Medulla oblongata (tissue), 1 donor: ENCODE data around the gene PCDH19.
A peak's percentile ranks its signal among the peaks of the same experiment; 100 is the strongest.

Source experiments
- DNase-seq: peaks from one replicate; pipeline ENCODE4 v3.0.0-alpha.2; 2015; ENCODE audit errors: extremely low spot score

PCDH19 gene

GRCh38 chrX:100404851-100405250, 5.2 kb downstream of the PCDH19 start:
- DNase-seq, result no peak

GRCh38 chrX:100395781-100396180, 14.3 kb downstream of the PCDH19 start:
- no peak for DNase-seq

GRCh38 chrX:100381619-100382018, 28.5 kb downstream of the PCDH19 start:
- DNase-seq, result no peak

- peak; percentile 18 for DNase-seq
Measured at GRCh38 chrX:100379388-100379986, 30.6 kb downstream of the PCDH19 start.

- no peak for DNase-seq
Measured at GRCh38 chrX:100377826-100378225, 32.2 kb downstream of the PCDH19 start.

- DNase-seq, result no peak
Measured at GRCh38 chrX:100376576-100376975, 33.5 kb downstream of the PCDH19 start.

- DNase-seq, result no peak
Measured at GRCh38 chrX:100373673-100374072, 36.4 kb downstream of the PCDH19 start.

GRCh38 chrX:100368167-100368566, 41.9 kb downstream of the PCDH19 start:
- DNase-seq, result no peak

GRCh38 chrX:100363896-100364295, 46.2 kb downstream of the PCDH19 start:
- no peak for DNase-seq

- no peak for DNase-seq
Measured at GRCh38 chrX:100358766-100359165, 51.3 kb downstream of the PCDH19 start.

GRCh38 chrX:100356351-100356896, 53.6 kb downstream of the PCDH19 start:
- DNase-seq, result no peak

- no peak for DNase-seq
Measured at GRCh38 chrX:100355680-100356079, 54.4 kb downstream of the PCDH19 start.

- DNase-seq, result no peak
Measured at GRCh38 chrX:100353326-100353725, 56.7 kb downstream of the PCDH19 start.

GRCh38 chrX:100350704-100351489, 59.2 kb downstream of the PCDH19 start:
- DNase-seq, result no peak

- DNase-seq, result no peak
Measured at GRCh38 chrX:100349391-100349790, 60.7 kb downstream of the PCDH19 start.

- DNase-seq, result no peak
Measured at GRCh38 chrX:100341142-100341510, 68.9 kb downstream of the PCDH19 start.

- no peak for DNase-seq
Measured at GRCh38 chrX:100340491-100341141, 69.5 kb downstream of the PCDH19 start.

- no peak for DNase-seq
Measured at GRCh38 chrX:100328351-100328750, 81.7 kb downstream of the PCDH19 start.

GRCh38 chrX:100319716-100320115, 90.4 kb downstream of the PCDH19 start:
- no peak for DNase-seq

- no peak for DNase-seq
Measured at GRCh38 chrX:100316987-100317386, 93.1 kb downstream of the PCDH19 start.

GRCh38 chrX:100315566-100315965, 94.5 kb downstream of the PCDH19 start:
- DNase-seq, result no peak

GRCh38 chrX:100299559-100299958, 110.5 kb downstream of the PCDH19 start:
- no peak for DNase-seq

GRCh38 chrX:100297728-100298127, 112.3 kb downstream of the PCDH19 start:
- no peak for DNase-seq
